Mesodermal cell (in vitro differentiated cells): Measurements from ENCODE around the gene PLXDC1. TPM values are rescaled to one million over a fixed set of nuclear protein-coding genes. Genes with fewer than 3 reads are reported as not detected.

Experiments used
- H3K27ac ChIP-seq: 2 replicates; pipeline ENCODE4 v1.7.0; 2013; ENCODE audit warnings: mild to moderate bottlenecking, low read depth, low read length, moderate library complexity; ENCODE audit not compliant: severe bottlenecking
- H3K36me3 ChIP-seq: 2 replicates; pipeline ENCODE4 v1.7.1; 2013; ENCODE audit warnings: mild to moderate bottlenecking, low read length, moderate library complexity; ENCODE audit not compliant: control insufficient read depth, insufficient read depth
- H3K4me1 ChIP-seq: one replicate; pipeline ENCODE4 v1.7.1; 2013; ENCODE audit warnings: mild to moderate bottlenecking, low read length; ENCODE audit not compliant: insufficient read depth, control insufficient read depth, poor library complexity, severe bottlenecking
- H3K4me3 ChIP-seq: 2 replicates; pipeline ENCODE4 v1.7.0; 2013; ENCODE audit warnings: low read length, control low read depth, mild to moderate bottlenecking; ENCODE audit not compliant: insufficient read depth, poor library complexity, severe bottlenecking; ENCODE audit errors: extremely low read depth
- H3K9me3 ChIP-seq: 2 replicates; pipeline ENCODE4 v1.7.1; 2013; ENCODE audit warnings: mild to moderate bottlenecking, low read length, moderate library complexity; ENCODE audit not compliant: control insufficient read depth
- WGBS, 2 experiments: methylation state at CpG; one replicate each; pipeline ENCODE4 v1.1.5; 2013; ENCODE audit warnings: missing lambda C conversion rate in 2 of 2; ENCODE audit not compliant: insufficient coverage in 2 of 2; 5-methylcytosine and 5-hydroxymethylcytosine counted together
- polyA plus RNA-seq, 2 experiments: library from polyadenylated mRNA; stranded (reverse); fragments of 50-300 nt; gene quantifications; one replicate each; pipeline ENCODE4 v1.2.3, GENCODE V29; 2013

The PLXDC1 gene
- polyA plus RNA-seq (2013, experiment 1 of 2) = 1.6 TPM
- 1.2 TPM for polyA plus RNA-seq (2013, experiment 2 of 2)

- Histone ChIP-seq H3K9me3 (no peaks in the 10 kb centered on the region), H3K4me3 (peak within 1 kb of the TSS; percentile 96), H3K4me1 (peaks cover 8% of the 10 kb centered on the region), H3K36me3 (no peaks in the 10 kb centered on the region), H3K27ac (peak within 1 kb of the TSS; percentile 18)
- 2 to 5% methylated on average over 27 to 41 of the region's 68 CpGs for WGBS, 2 experiments
These were observed at the start of gene PLXDC1 for GRCh38 chr17:39151150-39151942. Gene PLXDC1 (minus strand): TSS chr17:39151637. CDS start chr17:39151437, 200 bp downstream.

GRCh38 chr17:39200957-39201510 lies 49.6 kb upstream of the PLXDC1 start:
- peaks cover 11% of the 10 kb centered on the region for H3K4me1 ChIP-seq
- peak overlapping the region; percentile 94 for H3K4me3 ChIP-seq
- peaks cover 46% of the 10 kb centered on the region for H3K36me3 ChIP-seq
- H3K27ac ChIP-seq = peak overlapping the region; percentile 99
- WGBS, 2 experiments = 35 to 43% methylated on average over 6 to 9 of the region's 11 CpGs
- H3K9me3 ChIP-seq = no peaks in the 10 kb centered on the region

DNA sequence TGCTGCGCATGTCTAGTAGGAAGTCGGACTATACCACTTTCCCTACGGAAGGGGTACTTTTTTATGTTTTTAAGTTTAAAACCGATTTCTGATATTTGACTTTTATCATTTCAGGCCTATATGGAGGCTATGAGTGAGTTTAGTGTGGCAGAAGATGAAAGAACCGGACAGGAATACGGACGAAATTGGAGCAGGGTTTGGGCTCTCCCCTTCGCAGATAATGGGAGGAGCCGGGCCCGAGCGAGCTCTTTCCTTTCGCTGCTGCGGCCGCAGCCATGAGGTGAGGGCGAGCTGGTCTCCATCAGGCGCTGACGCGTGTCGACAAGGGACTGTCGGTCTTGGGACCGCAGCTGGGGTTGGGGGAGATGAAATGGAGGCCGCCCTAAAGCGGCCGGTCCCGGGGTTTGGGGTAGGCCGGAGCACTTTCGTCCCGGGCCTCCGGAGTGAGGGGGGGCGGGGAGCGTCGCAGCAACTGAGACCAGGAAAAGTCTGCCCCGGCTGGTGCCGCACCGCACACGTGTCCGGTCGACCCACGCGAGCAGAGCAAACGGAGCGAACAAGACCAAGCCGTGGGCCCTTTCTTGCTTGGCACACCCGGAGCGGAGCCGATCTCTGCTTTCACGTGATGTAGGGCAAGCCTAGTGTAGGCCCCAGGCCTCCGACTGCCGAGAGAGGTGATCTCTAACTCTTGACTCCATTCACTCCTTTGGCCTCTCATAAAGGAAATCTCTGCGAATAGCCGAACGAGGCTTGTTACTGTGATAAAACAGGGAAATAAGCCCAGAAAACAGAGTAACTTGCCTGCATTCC lies 48.8 kb upstream of the PLXDC1 start, which contains the start of gene RPL19:
RPL19 (plus strand) TSS at position 214 of the 810 bp plus-strand sequence; CDS start at position 276, 62 bp downstream.
- Histone ChIP-seq H3K4me1 (peaks cover 19% of the 10 kb centered on the region), H3K9me3 (no peaks in the 10 kb centered on the region), H3K36me3 (peaks cover 46% of the 10 kb centered on the region), H3K4me3 (peak within 1 kb of the TSS; percentile 94), H3K27ac (peak within 1 kb of the TSS; percentile 99)
- 0% methylated on average over 42 to 43 of the region's 52 CpGs for WGBS, 2 experiments

GRCh38 chr17:39199820-39200069 lies 48.3 kb upstream of the PLXDC1 start:
- Histone ChIP-seq H3K4me1 (peaks cover 23% of the 10 kb centered on the region), H3K4me3 (peak overlapping the region; percentile 94), H3K27ac (peak overlapping the region; percentile 99), H3K36me3 (peaks cover 40% of the 10 kb centered on the region), H3K9me3 (no peaks in the 10 kb centered on the region)
- WGBS, 2 experiments = 0 to 3% methylated on average over 1 to 6 of the region's 10 CpGs

DNA sequence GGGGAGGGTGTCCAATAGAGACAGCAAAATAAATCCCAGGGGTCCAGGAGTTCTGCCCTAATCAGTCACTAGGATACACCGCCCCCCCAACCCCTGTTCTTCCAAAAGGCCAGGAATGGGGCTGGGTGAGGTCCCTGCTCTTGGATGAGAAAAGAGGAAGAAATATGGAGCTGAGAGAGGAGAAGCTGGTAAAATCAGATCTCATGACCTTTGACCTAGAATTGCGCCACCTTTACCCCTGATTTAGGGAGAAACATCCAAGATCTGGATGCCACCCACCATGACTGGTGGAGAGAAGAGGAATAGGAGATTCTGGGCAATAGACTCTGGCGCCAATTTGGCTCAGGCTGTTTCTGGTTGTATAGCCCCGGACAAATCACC lies 46.7 kb upstream of the PLXDC1 start:
- peaks cover 26% of the 10 kb centered on the region for H3K4me1 ChIP-seq
- H3K4me3 ChIP-seq = peak overlapping the region; percentile 72
- H3K36me3 ChIP-seq = peaks cover 34% of the 10 kb centered on the region
- H3K9me3 ChIP-seq = no peaks in the 10 kb centered on the region
- WGBS, 2 experiments = 83% methylated on average over 2 of the region's 4 CpGs; no CpG with 5 or more reads in 1 of the 2 experiments
- no peak overlapping the region for H3K27ac ChIP-seq

DNA sequence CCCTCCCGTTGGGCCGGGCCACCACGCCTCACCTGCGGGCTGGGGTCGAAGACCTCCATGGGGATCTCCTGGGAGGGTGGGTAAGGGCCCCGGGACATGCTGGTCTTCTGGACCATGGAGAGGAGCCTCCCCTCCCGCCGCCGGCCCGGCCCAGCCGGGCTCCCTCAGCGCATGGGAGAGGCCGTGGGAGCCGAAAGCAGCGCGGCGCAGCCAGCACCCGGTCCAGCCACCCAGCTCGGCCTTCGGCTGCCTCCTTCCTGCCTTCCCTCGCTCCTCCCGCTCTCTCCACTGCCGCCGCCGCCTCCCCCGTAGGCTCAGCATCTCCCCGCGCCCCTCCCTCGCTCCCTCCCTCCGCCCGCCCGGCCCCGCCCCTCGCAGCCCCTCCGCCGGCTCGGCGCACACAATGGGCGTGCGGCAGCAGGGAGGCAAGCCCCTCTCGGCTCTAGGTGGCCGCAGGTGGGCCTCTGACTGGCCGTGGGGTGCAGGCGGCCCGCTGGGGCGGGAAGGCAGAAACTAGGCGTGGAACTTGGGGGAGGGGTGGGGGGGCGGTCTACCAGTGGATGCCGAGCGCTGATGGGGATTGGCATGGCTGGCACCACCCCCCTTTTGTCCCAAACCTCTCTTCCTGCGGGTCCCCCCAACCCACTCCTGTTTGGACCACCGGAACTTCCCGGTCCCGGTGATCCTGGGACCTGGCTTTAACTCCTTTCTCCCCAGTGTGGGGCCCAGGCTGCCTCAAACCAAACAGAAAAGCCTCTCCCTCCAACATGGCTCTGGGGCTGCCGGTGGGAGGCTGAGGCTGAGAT lies 46.1 kb upstream of the PLXDC1 start, which contains the start of gene CACNB1:
CACNB1 (minus strand) TSS at position 290 of the 806 bp plus-strand sequence; CDS start at position 116, 174 bp downstream.
- H3K4me1 ChIP-seq = peaks cover 26% of the 10 kb centered on the region
- no peak within 1 kb of the TSS for H3K27ac ChIP-seq
- no peaks in the 10 kb centered on the region for H3K9me3 ChIP-seq
- peak within 1 kb of the TSS; percentile 72 for H3K4me3 ChIP-seq
- WGBS, 2 experiments = 1% methylated on average over 21 to 31 of the region's 55 CpGs
- peaks cover 31% of the 10 kb centered on the region for H3K36me3 ChIP-seq

- Histone ChIP-seq H3K27ac (no peak overlapping the region), H3K4me1 (peaks cover 22% of the 10 kb centered on the region), H3K36me3 (peaks cover 31% of the 10 kb centered on the region), H3K4me3 (peak overlapping the region; percentile 72), H3K9me3 (no peaks in the 10 kb centered on the region)
- WGBS, 2 experiments = 3 to 5% methylated on average over 4 to 10 of the region's 30 CpGs
These were observed 45.4 kb upstream of the PLXDC1 start for GRCh38 chr17:39196808-39197291.

DNA sequence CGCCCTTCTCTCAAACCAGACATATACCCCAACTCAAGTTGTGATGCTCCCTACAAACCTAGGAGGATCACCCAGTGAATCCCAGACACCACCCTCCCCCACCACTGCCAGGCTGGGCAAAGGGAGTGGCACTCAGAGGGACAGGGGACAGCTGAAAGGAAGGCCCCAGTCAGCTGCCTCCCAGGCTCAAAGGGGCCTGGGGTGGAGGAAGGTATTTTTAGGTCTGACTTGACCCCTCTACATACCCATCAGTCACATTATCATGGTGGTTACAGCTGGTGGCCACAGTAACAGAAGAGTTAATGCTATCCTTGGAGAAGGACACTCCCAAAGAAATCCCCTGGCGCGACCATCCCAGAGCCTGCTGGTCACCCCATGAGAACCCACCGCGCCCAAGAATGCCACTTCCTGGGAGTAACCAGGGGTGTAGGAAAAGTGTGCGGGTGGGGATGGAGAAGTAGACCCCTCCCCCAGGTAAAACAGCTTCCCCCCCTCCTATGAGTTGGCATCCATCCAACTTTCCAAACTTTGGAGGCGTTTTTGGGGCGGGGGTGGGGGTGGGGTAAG lies 44.9 kb upstream of the PLXDC1 start:
- peak overlapping the region; percentile 72 for H3K4me3 ChIP-seq
- H3K27ac ChIP-seq = no peak overlapping the region

GRCh38 chr17:39195568-39196160 lies 44.2 kb upstream of the PLXDC1 start:
- H3K36me3 ChIP-seq = peaks cover 28% of the 10 kb centered on the region
- peaks cover 19% of the 10 kb centered on the region for H3K4me1 ChIP-seq
- no peaks in the 10 kb centered on the region for H3K9me3 ChIP-seq
- 83 to 86% methylated on average over 5 to 7 of the region's 8 CpGs for WGBS, 2 experiments
- H3K4me3 ChIP-seq = peak overlapping the region; percentile 72
- no peak overlapping the region for H3K27ac ChIP-seq

More for the DNA sequence above, 44.9 kb upstream of the PLXDC1 start:
- Histone ChIP-seq H3K9me3 (no peaks in the 10 kb centered on the region), H3K4me1 (peaks cover 19% of the 10 kb centered on the region), H3K36me3 (peaks cover 27% of the 10 kb centered on the region)
- WGBS, 2 experiments = 40% methylated on average over 2 of the region's 8 CpGs; no CpG with 5 or more reads in 1 of the 2 experiments
